ENCODE results near the gene ISCU.
A peak's percentile ranks its signal among the peaks of the same experiment; 100 is the strongest.

ISCU gene

DNA sequence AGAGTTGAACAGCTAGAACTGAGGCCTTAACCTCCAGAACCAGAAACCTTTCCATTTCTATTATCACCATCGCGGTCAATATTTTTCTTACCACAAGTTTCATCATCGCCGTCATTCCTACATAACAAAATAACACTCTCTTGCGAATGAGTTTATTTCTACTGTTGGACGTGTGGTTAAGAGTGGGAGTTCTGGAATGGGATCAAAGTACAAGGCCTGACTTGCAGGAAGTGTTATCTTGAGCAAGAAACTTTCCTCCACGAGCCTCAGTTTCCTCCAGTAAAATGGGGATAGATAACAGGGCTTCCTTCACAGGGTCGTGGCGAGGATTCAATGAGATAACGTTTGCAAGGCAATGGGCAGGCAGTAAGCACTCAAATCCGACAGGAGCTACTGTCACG, 2.1 kb upstream of the ISCU start:
- peak overlapping the region; percentile 100 for H3K4me3 Mint-ChIP-seq
- H3K4me1 Mint-ChIP-seq, result peaks cover 31% of the 10 kb centered on the region
- peaks cover 2% of the 10 kb centered on the region for H3K36me3 Mint-ChIP-seq
- H3K27me3 Mint-ChIP-seq, result no peaks in the 10 kb centered on the region
- H3K9me3 Mint-ChIP-seq, result no peaks in the 10 kb centered on the region
- DNase-seq (ENCODE audit: low spot score in 2 of 2) (no peak), ATAC-seq (ENCODE audit: low read depth) (no peak)
- peak overlapping the region; percentile 100 for H3K27ac Mint-ChIP-seq

- peaks cover 35% of the 10 kb centered on the region for H3K4me1 Mint-ChIP-seq
- ATAC-seq (ENCODE audit: low read depth), result peak; percentile 47
- DNase-seq (ENCODE audit: low spot score in 2 of 2), result peak; percentile 81 to 82
- H3K36me3 Mint-ChIP-seq, result peaks cover 7% of the 10 kb centered on the region
- no peaks in the 10 kb centered on the region for H3K27me3 Mint-ChIP-seq
- no peaks in the 10 kb centered on the region for H3K9me3 Mint-ChIP-seq
- H3K27ac Mint-ChIP-seq, result peak within 1 kb of the TSS; percentile 100
- H3K4me3 Mint-ChIP-seq, result peak within 1 kb of the TSS; percentile 100
Measured at GRCh38 chr12:108560752-108561719, 1.4 kb upstream of the ISCU start, which contains the start of gene SART3. SART3 (minus strand) TSS chr12:108561173; CDS start chr12:108561154, 19 bp downstream.

DNA sequence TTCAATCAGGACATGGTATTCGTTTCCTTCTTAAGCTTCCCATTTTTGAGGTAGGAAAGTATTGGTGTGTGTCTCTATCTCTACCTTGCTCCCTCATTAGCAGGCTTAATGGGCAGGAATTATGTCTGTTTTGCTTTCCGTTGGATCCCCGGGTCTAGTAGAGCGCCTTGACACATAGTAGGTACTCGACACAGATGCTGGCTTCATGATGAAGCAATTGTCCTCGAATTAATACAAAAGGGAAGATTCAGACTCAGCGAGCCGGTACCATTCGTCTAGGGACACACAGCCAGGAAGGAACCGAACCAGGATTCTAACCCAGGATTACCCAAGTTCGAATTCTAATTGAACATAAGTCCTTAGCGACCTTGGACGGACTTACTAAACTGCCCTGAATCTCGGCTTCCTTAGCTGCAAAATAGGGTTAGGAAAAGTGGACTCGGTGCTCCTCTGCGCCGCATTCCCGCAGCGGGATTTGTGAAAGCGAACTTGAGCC, 496 bp upstream of the ISCU start:
- peaks cover 33% of the 10 kb centered on the region for H3K4me1 Mint-ChIP-seq
- H3K9me3 Mint-ChIP-seq, result no peaks in the 10 kb centered on the region
- DNase-seq (ENCODE audit: low spot score in 2 of 2), result no peak
- H3K36me3 Mint-ChIP-seq, result peaks cover 8% of the 10 kb centered on the region
- H3K27me3 Mint-ChIP-seq, result no peaks in the 10 kb centered on the region
- H3K27ac Mint-ChIP-seq, result peak overlapping the region; percentile 100
- peak overlapping the region; percentile 100 for H3K4me3 Mint-ChIP-seq
- peak; percentile 0 for ATAC-seq (ENCODE audit: low read depth)

GRCh38 chr12:108563136-108563803, 874 bp downstream of the ISCU start:
- DNase-seq (ENCODE audit: low spot score in 2 of 2), result peak; percentile 70 to 85
- ATAC-seq (ENCODE audit: low read depth), result peak; percentile 53
- Mint-ChIP-seq H3K9me3 (no peaks in the 10 kb centered on the region), H3K4me3 (peak overlapping the region; percentile 100), H3K36me3 (peaks cover 18% of the 10 kb centered on the region), H3K27me3 (no peaks in the 10 kb centered on the region), H3K4me1 (peaks cover 40% of the 10 kb centered on the region), H3K27ac (peak overlapping the region; percentile 100)

DNA sequence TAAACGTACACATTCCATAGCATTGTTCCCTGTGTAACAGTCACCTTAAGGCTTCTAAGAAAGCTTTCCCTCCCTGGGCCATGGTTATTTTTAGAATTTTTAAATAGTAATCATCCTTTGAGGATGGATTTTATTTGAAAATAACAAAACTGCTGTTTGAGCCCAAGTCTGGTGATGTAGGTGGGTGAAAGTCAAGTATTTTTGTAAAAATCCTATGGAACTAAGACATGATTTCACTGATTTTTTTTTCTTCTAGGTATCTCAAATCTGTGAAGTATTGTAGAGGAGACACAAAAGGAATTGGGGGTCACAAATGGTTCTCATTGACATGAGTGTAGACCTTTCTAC, 1.4 kb downstream of the ISCU start:
- no peaks in the 10 kb centered on the region for H3K9me3 Mint-ChIP-seq
- H3K27ac Mint-ChIP-seq, result peak overlapping the region; percentile 100
- no peaks in the 10 kb centered on the region for H3K27me3 Mint-ChIP-seq
- DNase-seq (ENCODE audit: low spot score in 2 of 2), result no peak
- no peak for ATAC-seq (ENCODE audit: low read depth)
- H3K4me3 Mint-ChIP-seq, result no peak overlapping the region
- H3K4me1 Mint-ChIP-seq, result peaks cover 42% of the 10 kb centered on the region
- peaks cover 21% of the 10 kb centered on the region for H3K36me3 Mint-ChIP-seq

GRCh38 chr12:108564724-108565123, 2.3 kb downstream of the ISCU start:
- no peak overlapping the region for H3K4me3 Mint-ChIP-seq
- DNase-seq (ENCODE audit: low spot score in 2 of 2) (no peak), ATAC-seq (ENCODE audit: low read depth) (no peak)
- H3K27ac Mint-ChIP-seq, result peak overlapping the region; percentile 58
- peaks cover 44% of the 10 kb centered on the region for H3K4me1 Mint-ChIP-seq
- H3K36me3 Mint-ChIP-seq, result peaks cover 26% of the 10 kb centered on the region
- no peaks in the 10 kb centered on the region for H3K27me3 Mint-ChIP-seq
- H3K9me3 Mint-ChIP-seq, result no peaks in the 10 kb centered on the region

DNA sequence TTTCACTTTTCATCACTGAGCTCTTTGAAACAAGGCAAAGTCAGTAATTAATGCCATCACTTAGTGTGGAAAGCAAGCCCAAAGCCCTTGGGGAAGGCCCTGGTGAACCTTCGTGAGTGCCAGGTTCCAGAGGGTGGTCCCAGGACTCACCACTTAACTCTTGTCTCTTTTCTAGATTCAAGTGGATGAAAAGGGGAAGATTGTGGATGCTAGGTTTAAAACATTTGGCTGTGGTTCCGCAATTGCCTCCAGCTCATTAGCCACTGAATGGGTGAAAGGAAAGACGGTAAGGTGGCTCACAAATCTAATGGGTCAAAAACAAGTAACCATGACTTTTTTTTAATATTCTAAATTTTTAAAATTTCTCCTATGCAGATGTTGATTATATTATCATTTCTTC, 2.8 kb downstream of the ISCU start:
- Mint-ChIP-seq H3K9me3 (no peaks in the 10 kb centered on the region), H3K27me3 (no peaks in the 10 kb centered on the region), H3K36me3 (peaks cover 26% of the 10 kb centered on the region), H3K27ac (peak overlapping the region; percentile 96), H3K4me1 (peaks cover 41% of the 10 kb centered on the region), H3K4me3 (no peak overlapping the region)
- DNase-seq (ENCODE audit: low spot score in 2 of 2) (no peak), ATAC-seq (ENCODE audit: low read depth) (no peak)

- Mint-ChIP-seq H3K27ac (peak overlapping the region; percentile 96), H3K4me1 (peaks cover 45% of the 10 kb centered on the region), H3K9me3 (no peaks in the 10 kb centered on the region), H3K27me3 (no peaks in the 10 kb centered on the region), H3K4me3 (no peak overlapping the region), H3K36me3 (peaks cover 23% of the 10 kb centered on the region)
- ATAC-seq (ENCODE audit: low read depth), result no peak
- no peak for DNase-seq (ENCODE audit: low spot score in 2 of 2)
Measured at GRCh38 chr12:108565976-108566375, 3.6 kb downstream of the ISCU start.

DNA sequence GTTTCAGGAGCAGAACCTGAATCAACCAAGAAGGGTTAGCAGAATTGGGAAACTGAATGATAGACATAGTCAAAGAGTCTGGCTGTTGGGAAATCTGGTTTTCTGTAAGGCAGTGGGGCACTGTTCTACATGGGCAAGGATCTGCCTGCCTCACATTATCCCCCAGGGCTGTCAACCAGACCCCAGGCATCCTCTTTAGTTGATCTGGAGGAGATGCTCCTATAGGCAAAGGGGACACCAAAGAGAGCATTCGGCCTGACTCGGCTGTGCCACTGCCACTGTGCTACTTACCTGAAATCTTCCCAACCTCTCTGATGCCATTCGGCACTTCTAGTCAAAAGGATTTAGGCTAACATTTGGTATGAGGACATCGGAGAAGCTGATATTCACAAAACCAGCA, 4.1 kb downstream of the ISCU start:
- ATAC-seq (ENCODE audit: low read depth) (no peak), DNase-seq (ENCODE audit: low spot score in 2 of 2) (no peak)
- Mint-ChIP-seq H3K27ac (peak overlapping the region; percentile 96), H3K4me3 (no peak overlapping the region), H3K9me3 (no peaks in the 10 kb centered on the region), H3K4me1 (peaks cover 47% of the 10 kb centered on the region), H3K36me3 (peaks cover 23% of the 10 kb centered on the region), H3K27me3 (no peaks in the 10 kb centered on the region)

DNA sequence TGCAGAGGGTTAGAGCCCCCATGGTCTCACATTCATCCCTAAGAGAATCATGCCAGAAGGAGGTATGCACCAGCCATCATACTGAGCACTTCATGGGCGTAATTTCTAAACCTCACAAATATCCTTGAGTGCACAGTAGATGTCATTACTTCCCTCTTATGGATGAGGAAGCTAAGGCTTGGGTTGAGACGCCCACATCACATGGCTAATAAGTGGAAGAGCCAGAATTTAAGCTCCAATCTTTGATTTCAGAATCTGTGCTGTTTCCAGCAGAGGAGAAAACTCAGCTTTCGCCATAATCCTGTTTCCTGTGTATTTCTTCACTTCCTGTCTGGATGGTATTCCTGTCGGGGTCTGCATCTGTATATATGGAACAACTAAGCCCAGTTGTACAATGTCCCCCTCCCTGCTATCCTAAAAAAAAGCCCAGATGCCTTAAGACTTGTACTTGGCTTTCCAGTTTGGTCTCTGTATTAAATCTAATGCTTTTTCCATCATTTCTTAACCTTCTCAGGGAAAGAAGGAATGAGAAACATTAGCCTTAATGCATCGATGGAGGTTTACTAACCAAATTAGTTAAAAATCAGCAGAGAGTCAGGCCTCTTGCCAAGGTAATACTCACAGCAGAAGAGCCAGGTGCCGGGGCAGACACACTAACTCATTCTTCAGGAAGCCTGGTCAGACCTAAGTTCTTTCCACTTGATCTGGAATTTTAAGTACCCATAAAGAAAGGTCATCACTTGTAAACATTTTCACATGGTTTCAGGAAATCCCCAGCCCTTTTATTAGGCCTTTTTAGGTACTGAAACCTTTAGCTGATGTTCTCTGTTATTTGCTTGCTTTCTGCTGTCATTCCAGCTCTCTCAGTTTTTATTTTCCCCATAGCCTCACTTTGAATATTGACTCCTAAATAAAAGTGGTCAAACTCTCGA, 5.3 kb downstream of the ISCU start:
- H3K4me1 Mint-ChIP-seq, result peaks cover 56% of the 10 kb centered on the region
- H3K4me3 Mint-ChIP-seq, result peak overlapping the region; percentile 79
- H3K9me3 Mint-ChIP-seq, result no peaks in the 10 kb centered on the region
- H3K36me3 Mint-ChIP-seq, result peaks cover 23% of the 10 kb centered on the region
- no peaks in the 10 kb centered on the region for H3K27me3 Mint-ChIP-seq
- DNase-seq (ENCODE audit: low spot score in 2 of 2) (no peak), ATAC-seq (ENCODE audit: low read depth) (peak; percentile 7)
- H3K27ac Mint-ChIP-seq, result peak overlapping the region; percentile 96

- ATAC-seq (ENCODE audit: low read depth) (peak; percentile 84), DNase-seq (ENCODE audit: low spot score in 2 of 2) (peak; percentile 36 to 65)
- H3K4me1 Mint-ChIP-seq, result peaks cover 60% of the 10 kb centered on the region
- peak overlapping the region; percentile 96 for H3K27ac Mint-ChIP-seq
- peaks cover 23% of the 10 kb centered on the region for H3K36me3 Mint-ChIP-seq
- no peaks in the 10 kb centered on the region for H3K9me3 Mint-ChIP-seq
- no peaks in the 10 kb centered on the region for H3K27me3 Mint-ChIP-seq
- peak overlapping the region; percentile 79 for H3K4me3 Mint-ChIP-seq
Measured at GRCh38 chr12:108568338-108569154, 6.2 kb downstream of the ISCU start.

GRCh38 chr12:108570743-108571608, 8.6 kb downstream of the ISCU start:
- DNase-seq (ENCODE audit: low spot score in 2 of 2), result no peak
- peak overlapping the region; percentile 96 for H3K27ac Mint-ChIP-seq
- H3K4me3 Mint-ChIP-seq, result no peak overlapping the region
- peaks cover 64% of the 10 kb centered on the region for H3K4me1 Mint-ChIP-seq
- H3K9me3 Mint-ChIP-seq, result no peaks in the 10 kb centered on the region
- H3K36me3 Mint-ChIP-seq, result peaks cover 19% of the 10 kb centered on the region
- no peaks in the 10 kb centered on the region for H3K27me3 Mint-ChIP-seq
- ATAC-seq (ENCODE audit: low read depth), result no peak

Measured in memory B cell (primary cell).